HepG2 (cell line): ENCODE results near the gene HRH2. TPM values are rescaled to one million over a fixed set of nuclear protein-coding genes. Genes with fewer than 3 reads are reported as not detected.

ENCODE experiments used
- ATAC-seq: fragments of 200-7000 bp; cut with Tn5 transposase; 3 replicates; pipeline ENCODE4 v1.9.1; 2020; ENCODE audit warnings: mild to moderate bottlenecking, moderate library complexity
- BruUV-seq: library from RNA; stranded (reverse); fragments of 400-500 nt; replicated peaks from 2 replicates; lab custom pipeline; 2021; lab: Mats Ljungman, UMichigan
- CTCF ChIA-PET: fragments of 300-600 bp; formaldehyde crosslinking; extraction: SDS; loops from one replicate; lab custom pipeline; 2021; ENCODE audit warnings: low total read pairs, inconsistent platforms, low intra/inter-chr PET ratio; lab: Yijun Ruan, JAX
- POLR2A ChIA-PET: fragments of 350-600 bp; sonication (Branson Sonifier 250); formaldehyde crosslinking; loops from one replicate; lab custom pipeline; 2020; ENCODE audit warnings: antibody characterized with exemption, inconsistent platforms; lab: Yijun Ruan, JAX
- DNase-seq: peaks from one replicate; pipeline ENCODE4 v3.0.0-alpha.2; 2015; ENCODE audit warnings: low spot score
- FAIRE-seq: peaks from 3 replicates; lab custom pipeline; 2011; peaks lifted over from hg19 to GRCh38; lab: Jason Lieb, UNC
- H2AFZ ChIP-seq: one replicate; pipeline ENCODE4 v1.6.1; 2011; ENCODE audit warnings: low read length, inconsistent platforms
- H3K27ac ChIP-seq: fragments of 300-600 bp; 3 replicates; pipeline ENCODE4 v1.8.0; 2011; ENCODE audit warnings: mixed run types, mild to moderate bottlenecking, mixed read lengths, low read length, inconsistent platforms; ENCODE audit not compliant: insufficient read depth; ENCODE audit errors: extremely low read length
- H3K27me3 ChIP-seq, 2 experiments: fragments of 200-600 bp in 1 of 2; 2 replicates in 1 of 2; 3 replicates in 1 of 2; pipeline versions ENCODE4 v1.6.0 to v1.8.0; 2011; ENCODE audit warnings: low read length in 2 of 2, mild to moderate bottlenecking in 2 of 2, moderate library complexity in 2 of 2, inconsistent platforms in 1 of 2; ENCODE audit not compliant: insufficient read depth in 2 of 2, control insufficient read depth in 1 of 2
- H3K36me3 ChIP-seq, 2 experiments: fragments of 200-600 bp in 1 of 2; replicated peaks in 1 of 2; 2 replicates in 1 of 2; 3 replicates in 1 of 2; pipeline versions ENCODE4 v1.5.1 to v1.8.0; 2011; ENCODE audit warnings: low read length in 2 of 2, inconsistent platforms in 1 of 2; ENCODE audit not compliant: insufficient read depth in 2 of 2, control insufficient read depth in 1 of 2
- H3K4me1 ChIP-seq: 2 replicates; pipeline ENCODE4 v1.5.1; 2012; ENCODE audit warnings: low read length, inconsistent platforms; ENCODE audit not compliant: insufficient read depth
- H3K4me2 ChIP-seq: 2 replicates; pipeline ENCODE4 v1.6.0; 2011; ENCODE audit warnings: low read depth, low read length, inconsistent platforms
- H3K4me3 ChIP-seq, 3 experiments: fragments of 200-600 bp in 1 of 3; sonication (generic), shearing (Covaris generic) in 1 of 3; replicated peaks in 1 of 3; 2 replicates each; pipeline ENCODE4 v1.5.1; 2011 to 2016; ENCODE audit warnings: low read length in 3 of 3, inconsistent platforms in 2 of 3, low read depth in 2 of 3, mild to moderate bottlenecking in 2 of 3, control low read depth in 1 of 3, mixed read lengths in 1 of 3; ENCODE audit not compliant: insufficient read depth in 1 of 3
- H3K79me2 ChIP-seq: one replicate; pipeline ENCODE4 v1.6.1; 2011; ENCODE audit warnings: low read length, inconsistent platforms; ENCODE audit not compliant: insufficient read depth
- H3K9ac ChIP-seq: 2 replicates; pipeline ENCODE4 v1.6.0; 2011; ENCODE audit warnings: mild to moderate bottlenecking, low read depth, low read length, inconsistent platforms; ENCODE audit not compliant: insufficient read depth
- H3K9me3 ChIP-seq: 2 replicates; pipeline ENCODE4 v1.5.1; 2012; ENCODE audit warnings: mild to moderate bottlenecking, low read length
- H4K20me1 ChIP-seq: 2 replicates; pipeline ENCODE4 v1.6.0; 2011; ENCODE audit warnings: inconsistent platforms, mild to moderate bottlenecking, low read length, moderate library complexity; ENCODE audit not compliant: insufficient read depth
- ATF3 ChIP-seq: sonication (generic); formaldehyde crosslinking; IDR thresholded peaks from 2 replicates; pipeline ENCODE4 v1.4.0; 2020; ENCODE audit warnings: missing genetic modification reagents
- MAFF ChIP-seq: IDR thresholded peaks from 2 replicates; pipeline ENCODE4 v1.6.1; 2011; ENCODE audit warnings: low read depth, low read length, improper control_type of control experiment
- MAFK ChIP-seq, 2 experiments: IDR thresholded peaks in 1 of 2; conservative IDR thresholded peaks in 1 of 2; 2 replicates each; pipeline ENCODE4 v1.6.1; 2011; ENCODE audit warnings: improper control_type of control experiment in 2 of 2, low read length in 2 of 2
- POGK ChIP-seq: sonication (generic); formaldehyde crosslinking; conservative IDR thresholded peaks from 2 replicates; pipeline ENCODE4 v1.8.0; 2022; ENCODE audit warnings: mild to moderate bottlenecking, moderate library complexity, missing genetic modification reagents
- TEAD2 ChIP-seq: sonication (generic); formaldehyde crosslinking; IDR thresholded peaks from 2 replicates; pipeline ENCODE4 v1.9.0; 2021; ENCODE audit warnings: missing genetic modification reagents
- THAP9 ChIP-seq: sonication (generic); formaldehyde crosslinking; IDR thresholded peaks from 2 replicates; pipeline ENCODE4; 2020; ENCODE audit warnings: missing genetic modification reagents, mild to moderate bottlenecking, borderline replicate concordance
- ZFP90 ChIP-seq: sonication (generic); formaldehyde crosslinking; IDR thresholded peaks from 2 replicates; pipeline ENCODE4 v1.8.0; 2022; ENCODE audit warnings: missing genetic modification reagents, mild to moderate bottlenecking, inconsistent platforms, borderline replicate concordance
- ZNF460 ChIP-seq: sonication (generic); formaldehyde crosslinking; IDR thresholded peaks from 2 replicates; pipeline ENCODE4 v1.5.1; 2020; ENCODE audit warnings: missing genetic modification reagents, mild to moderate bottlenecking, borderline replicate concordance
- ZNF563 ChIP-seq: sonication (generic); formaldehyde crosslinking; IDR thresholded peaks from 2 replicates; pipeline ENCODE4 v1.8.0; 2022; ENCODE audit warnings: mild to moderate bottlenecking, moderate library complexity, missing genetic modification reagents
- ZNF710 ChIP-seq: sonication (generic); formaldehyde crosslinking; IDR thresholded peaks from 2 replicates; pipeline ENCODE4 v1.5.0; 2020; ENCODE audit warnings: mild to moderate bottlenecking, missing genetic modification reagents, borderline replicate concordance
- WGBS: methylation state at CpG from one replicate; pipeline ENCODE4 v1.1.6; 2017; ENCODE audit warnings: low lambda C conversion rate; 5-methylcytosine and 5-hydroxymethylcytosine counted together
- in situ Hi-C: cut with HindIII; loops from 2 replicates; pipeline ENCODE4 v1.10.0; 2017; ENCODE audit warnings: low pct_unique_long_range_greater_than_20kb; ENCODE audit not compliant: extremely low pct_ligation_motif_present
- intact Hi-C: fragments of 100-400 bp; cut with micrococcal nuclease; formaldehyde crosslinking; loops from one replicate; pipeline ENCODE4 v1.10.0; 2022; ENCODE audit not compliant: unreplicated experiment
- polyA plus RNA-seq, 8 experiments: library from polyadenylated mRNA; depleted of rRNA in 3 of 8; stranded (reverse) in 7 of 8; unstranded in 1 of 8; fragments of >200 nt; fragmentation: Illumina TruSeq in 4 of 8; extraction: Trizol in 4 of 8; gene quantifications; 2 replicates each; pipeline versions ENCODE4 v1.2.1 to v1.2.3, GENCODE V29; 2011 to 2016; ENCODE audit warnings: low read depth in 4 of 8, missing spikeins in 1 of 8, mixed read lengths in 1 of 8; ENCODE audit not compliant: insufficient read depth in 1 of 8
- total RNA-seq, 5 experiments: library from RNA; depleted of rRNA; stranded (reverse); fragments of >200 nt; fragmentation: Illumina TruSeq; extraction: Trizol; gene quantifications; 2 replicates each; pipeline ENCODE4 v1.2.3, GENCODE V29; 2016; ENCODE audit warnings: low read depth in 1 of 5

HRH2 gene
- total and polyA plus RNA-seq, 2 of the 13 experiments (the other 11 are each of a cell fraction or from before 2014, with no cell fraction given): not detected

- ATAC-seq (no peak), DNase-seq (no peak), FAIRE-seq (no peak)
- no peaks in the 10 kb centered on the region for H3K9me3 ChIP-seq
- intact Hi-C loops: no loop called here
- H3K27ac ChIP-seq: no peak overlapping the region
- in situ Hi-C loops: no loop called here
- no peaks in the 10 kb centered on the region for H3K4me1 ChIP-seq
- H2AFZ ChIP-seq: no peak overlapping the region
- H3K27me3 ChIP-seq: peaks cover 3 to 67% of the 10 kb centered on the region in 2 experiments; a peak in 4 of 5 replicates
- CTCF ChIA-PET: no interaction called here
- no peak overlapping the region for H3K9ac ChIP-seq
- 63% methylated on average over 10 of the region's 10 CpGs for WGBS
- no peak overlapping the region for H3K4me3 ChIP-seq
- POLR2A ChIA-PET: no interaction called here
- H4K20me1 ChIP-seq: no peaks in the 10 kb centered on the region
- no peak overlapping the region for H3K4me2 ChIP-seq
- H3K79me2 ChIP-seq: no peaks in the 10 kb centered on the region
- TF ChIP-seq ATF3 (CRISPR knock-in tag) (no peak), MAFF (peak; percentile 76), POGK (CRISPR knock-in tag) (no peak), MAFK (conservative IDR thresholded peaks at IDR 0.05 in 1 of 2, IDR thresholded peaks at IDR 0.05 in 1 of 2; ENCODE audit: low read length in 2 of 2) (peak; percentile 76 to 86), ZNF460 (no peak)
- no TSS peak for BruUV-seq
- H3K36me3 ChIP-seq: no peaks in the 10 kb centered on the region
Observed at GRCh38 chr5:175678074-175678473, 20.2 kb downstream of the HRH2 start.

- Histone ChIP-seq H3K36me3 (no peaks in the 10 kb centered on the region), H3K27me3 (peaks cover 3 to 61% of the 10 kb centered on the region in 2 experiments; a peak in 4 of 5 replicates), H2AFZ (no peak overlapping the region), H3K4me3 (no peak overlapping the region), H3K9me3 (no peaks in the 10 kb centered on the region), H3K4me1 (no peaks in the 10 kb centered on the region), H3K9ac (no peak overlapping the region), H3K27ac (no peak overlapping the region), H3K4me2 (no peak overlapping the region), H3K79me2 (no peaks in the 10 kb centered on the region), H4K20me1 (no peaks in the 10 kb centered on the region)
- intact Hi-C loops: no loop called here
- FAIRE-seq: no peak
- ChIA-PET CTCF (no interaction called here), POLR2A (no interaction called here)
- DNase-seq: no peak
- no TSS peak for BruUV-seq
- in situ Hi-C loops: no loop called here
- WGBS: 19% methylated on average over 3 of the region's 3 CpGs
- no peak for ATAC-seq
- no peak for TF ChIP-seq TEAD2 (CRISPR knock-in tag)
- TF ChIP-seq ZFP90 (CRISPR knock-in tag): no peak
- no peak for TF ChIP-seq THAP9 (CRISPR knock-in tag)
- TF ChIP-seq ZNF710: no peak
- no peak for TF ChIP-seq ZNF563 (CRISPR knock-in tag)
Observed at GRCh38 chr5:175679411-175679810, 21.5 kb downstream of the HRH2 start.
